Osteoblast (primary cell): ENCODE results near the gene BANK1. TPM values are rescaled to one million over a fixed set of nuclear protein-coding genes. Genes with fewer than 3 reads are reported as not detected.

Experiments
- DNase-seq: peaks from one replicate; pipeline ENCODE4 v3.0.0; 2011; ENCODE audit warnings: low spot score, mixed read lengths; ENCODE audit not compliant: insufficient read length; ENCODE audit errors: missing footprints
- H2AFZ ChIP-seq: 2 replicates; pipeline ENCODE4 v1.6.0; 2011; ENCODE audit warnings: mild to moderate bottlenecking, low read length
- H3K27ac ChIP-seq: 2 replicates; pipeline ENCODE4 v1.5.1; 2011; ENCODE audit warnings: mild to moderate bottlenecking, low read depth, low read length, moderate library complexity
- H3K27me3 ChIP-seq: 2 replicates; pipeline ENCODE4 v1.6.0; 2012; ENCODE audit warnings: mild to moderate bottlenecking, control low read depth, inconsistent platforms, low read length, moderate library complexity; ENCODE audit not compliant: insufficient read depth
- H3K36me3 ChIP-seq: 2 replicates; pipeline ENCODE4 v1.5.1; 2011; ENCODE audit warnings: mild to moderate bottlenecking, low read length, control low read depth, moderate library complexity; ENCODE audit not compliant: insufficient read depth
- H3K4me1 ChIP-seq: 2 replicates; pipeline ENCODE4 v1.5.1; 2011; ENCODE audit warnings: mild to moderate bottlenecking, low read length, control low read depth, moderate library complexity; ENCODE audit not compliant: insufficient read depth
- H3K4me2 ChIP-seq: 2 replicates; pipeline ENCODE4 v1.6.0; 2011; ENCODE audit warnings: mild to moderate bottlenecking, low read length; ENCODE audit not compliant: insufficient read depth
- H3K4me3 ChIP-seq: fragments of 200-600 bp; sonication (generic); 3 replicates; pipeline ENCODE4 v1.5.1; 2012; ENCODE audit warnings: mild to moderate bottlenecking, low read length, inconsistent platforms; ENCODE audit not compliant: insufficient read depth
- H3K79me2 ChIP-seq: 2 replicates; pipeline ENCODE4 v1.6.0; 2012; ENCODE audit warnings: mild to moderate bottlenecking, low read length, control low read depth, inconsistent platforms; ENCODE audit not compliant: insufficient read depth
- H3K9me3 ChIP-seq: 2 replicates; pipeline ENCODE4 v1.5.1; 2011; ENCODE audit warnings: low read depth, low read length, control low read depth
- H4K20me1 ChIP-seq: 2 replicates; pipeline ENCODE4 v1.6.0; 2012; ENCODE audit warnings: mild to moderate bottlenecking, low read length, control low read depth; ENCODE audit not compliant: insufficient read depth
- CTCF ChIP-seq: IDR thresholded peaks from 2 replicates; pipeline ENCODE4 v1.5.1; 2011; ENCODE audit warnings: mild to moderate bottlenecking, low read depth, low read length, moderate library complexity; ENCODE audit errors: extremely low read depth
- total RNA-seq: library from RNA; depleted of rRNA; stranded (reverse); fragments of >200 nt; gene quantifications from 2 replicates; pipeline ENCODE4 v1.2.3, GENCODE V29; 2012

Gene BANK1
- total RNA-seq, 1 donor: 1.8 TPM

GRCh38 chr4:101977076-101977475, 186.5 kb downstream of the BANK1 start:
- Histone ChIP-seq H3K9me3 (no peaks in the 10 kb centered on the region), H3K4me2 (peak overlapping the region; percentile 33), H3K79me2 (no peaks in the 10 kb centered on the region), H4K20me1 (no peaks in the 10 kb centered on the region), H3K4me1 (peaks cover 10% of the 10 kb centered on the region), H3K27me3 (no peaks in the 10 kb centered on the region), H3K27ac (peak overlapping the region; percentile 25), H2AFZ (no peak overlapping the region), H3K36me3 (no peaks in the 10 kb centered on the region), H3K4me3 (no peak overlapping the region)
- peak; percentile 84 for DNase-seq
- TF ChIP-seq CTCF: no peak

DNA sequence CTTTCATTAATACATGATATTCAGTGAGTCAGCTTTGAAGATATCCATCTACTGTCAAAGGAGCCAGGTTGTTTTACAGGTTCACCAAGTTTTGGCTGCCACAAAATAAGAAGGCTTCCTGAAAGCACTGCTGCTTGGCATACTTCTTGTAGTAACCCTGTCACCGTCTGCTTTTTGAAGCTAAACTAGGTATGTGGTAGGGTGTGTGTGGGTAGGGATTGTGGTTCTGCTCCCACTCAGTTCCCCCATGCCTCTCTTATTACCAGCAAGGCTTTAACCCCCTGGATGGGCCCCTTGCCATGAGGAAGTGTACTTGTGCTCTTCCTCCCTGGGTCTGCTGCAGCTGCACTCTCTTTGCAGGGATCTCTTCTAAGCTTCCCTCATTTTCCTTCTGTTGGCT, 191.2 kb downstream of the BANK1 start:
- H2AFZ ChIP-seq: no peak overlapping the region
- no peak for DNase-seq

DNA sequence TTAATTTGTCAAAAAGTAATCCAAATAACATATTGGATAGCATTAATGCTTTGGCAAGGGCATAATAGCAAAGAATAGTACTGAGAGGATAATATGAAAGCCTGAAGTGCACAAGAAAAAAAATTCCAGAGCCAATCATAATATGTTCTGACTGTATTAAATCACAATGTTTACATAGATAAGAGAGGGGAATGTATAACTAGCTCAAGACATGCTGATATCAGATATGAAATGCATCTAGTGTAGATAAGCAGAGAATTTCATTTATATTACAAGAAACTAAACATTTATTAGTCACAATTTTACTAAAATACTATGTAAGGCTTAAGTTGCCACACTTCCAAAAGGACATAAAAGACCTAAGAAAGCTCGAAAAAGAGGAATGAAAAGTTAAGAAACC, 193.3 kb downstream of the BANK1 start:
- Histone ChIP-seq H3K4me3 (no peak overlapping the region), H3K9me3 (no peaks in the 10 kb centered on the region), H3K36me3 (no peaks in the 10 kb centered on the region), H3K27ac (no peak overlapping the region), H3K4me1 (no peaks in the 10 kb centered on the region), H2AFZ (no peak overlapping the region), H4K20me1 (no peaks in the 10 kb centered on the region), H3K79me2 (no peaks in the 10 kb centered on the region), H3K4me2 (no peak overlapping the region), H3K27me3 (no peaks in the 10 kb centered on the region)
- no peak for DNase-seq
- TF ChIP-seq CTCF: no peak

More for the DNA sequence above, 191.2 kb downstream of the BANK1 start:
- H3K4me1 ChIP-seq: peaks cover 6% of the 10 kb centered on the region
- H3K27ac ChIP-seq: no peak overlapping the region
- no peaks in the 10 kb centered on the region for H4K20me1 ChIP-seq
- H3K36me3 ChIP-seq: no peaks in the 10 kb centered on the region
- H3K27me3 ChIP-seq: no peaks in the 10 kb centered on the region
- no peak overlapping the region for H3K4me2 ChIP-seq
- no peak overlapping the region for H3K4me3 ChIP-seq
- no peaks in the 10 kb centered on the region for H3K9me3 ChIP-seq
- no peaks in the 10 kb centered on the region for H3K79me2 ChIP-seq
- no peak for TF ChIP-seq CTCF

DNA sequence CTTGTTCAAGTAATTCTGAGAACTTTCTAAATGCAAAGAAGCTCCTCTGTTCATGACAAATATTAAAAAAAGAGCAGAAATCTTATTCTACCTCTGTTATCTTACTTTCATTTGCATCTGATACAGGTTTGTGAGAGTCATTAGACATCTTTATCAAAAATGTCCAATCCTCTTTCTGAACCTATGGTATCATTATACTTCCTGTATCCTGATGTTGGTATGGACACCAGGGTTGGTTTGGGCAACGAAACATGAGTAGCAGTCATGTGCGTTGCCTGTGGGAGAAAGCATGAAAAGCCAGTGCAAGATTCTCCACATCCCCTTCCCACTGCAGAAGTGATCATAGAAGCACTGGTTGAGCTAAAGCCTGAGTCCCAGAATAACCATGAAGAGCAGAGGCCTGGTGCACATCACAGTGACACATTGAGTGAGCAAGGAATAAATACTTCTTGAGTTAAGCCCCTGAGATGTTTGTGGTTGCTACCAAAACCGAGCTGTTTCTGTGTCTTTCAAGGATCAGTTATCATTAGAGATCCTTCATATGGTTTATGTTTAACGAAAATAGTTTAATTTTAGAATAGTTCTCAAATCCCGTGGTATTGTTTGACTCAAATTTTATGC, 197.2 kb downstream of the BANK1 start:
- no peaks in the 10 kb centered on the region for H3K27me3 ChIP-seq
- H3K9me3 ChIP-seq: no peaks in the 10 kb centered on the region
- no peaks in the 10 kb centered on the region for H3K79me2 ChIP-seq
- H2AFZ ChIP-seq: no peak overlapping the region
- H3K4me1 ChIP-seq: no peaks in the 10 kb centered on the region
- no peaks in the 10 kb centered on the region for H3K36me3 ChIP-seq
- no peaks in the 10 kb centered on the region for H4K20me1 ChIP-seq
- H3K4me3 ChIP-seq: no peak overlapping the region
- no peak for DNase-seq
- no peak overlapping the region for H3K27ac ChIP-seq
- TF ChIP-seq CTCF: no peak
- no peak overlapping the region for H3K4me2 ChIP-seq
